WTC11 (cell line): Measurements from ENCODE around the gene GNAZ. TPM values are rescaled to one million over a fixed set of nuclear protein-coding genes. Genes with fewer than 3 reads are reported as not detected.
A peak's percentile ranks its signal among the peaks of the same experiment; 100 is the strongest.

Source experiments
- ATAC-seq: fragments of 200-7000 bp; cut with Tn5 transposase; 2 replicates; pipeline ENCODE4 v1.10.0; 2021; ENCODE audit warnings: mild to moderate bottlenecking, moderate library complexity
- CTCF ChIA-PET: fragments of 300-600 bp; sonication (Branson Sonifier 250); formaldehyde crosslinking; loops from one replicate; lab custom pipeline; 2021; ENCODE audit warnings: antibody characterized with exemption; lab: Charles Lee
- POLR2A ChIA-PET: fragments of 350-600 bp; sonication (Branson Sonifier 250); formaldehyde crosslinking; loops from one replicate; lab custom pipeline; 2021; ENCODE audit warnings: antibody characterized with exemption; lab: Charles Lee
- DNase-seq: peaks from one replicate; pipeline ENCODE4 v3.0.0; 2021; ENCODE audit warnings: low spot score
- H3K27ac Mint-ChIP-seq: 2 replicates; pipeline ENCODE4 v1.8.0; 2021; ENCODE audit warnings: mixed read lengths
- H3K27me3 Mint-ChIP-seq: 2 replicates; pipeline ENCODE4 v1.8.0; 2021; ENCODE audit warnings: low read depth, mild to moderate bottlenecking, moderate library complexity, mixed read lengths
- H3K36me3 Mint-ChIP-seq: 2 replicates; pipeline ENCODE4 v1.8.0; 2021; ENCODE audit warnings: mixed read lengths
- H3K4me1 Mint-ChIP-seq: 2 replicates; pipeline ENCODE4 v1.8.0; 2022; ENCODE audit warnings: mixed read lengths
- H3K4me3 Mint-ChIP-seq: 2 replicates; pipeline ENCODE4 v1.8.0; 2021; ENCODE audit warnings: mild to moderate bottlenecking, moderate library complexity, mixed read lengths
- H3K9me3 Mint-ChIP-seq: 2 replicates; pipeline ENCODE4 v1.8.0; 2021; ENCODE audit warnings: mixed read lengths
- CBFB ChIP-seq: sonication (generic); formaldehyde crosslinking; IDR thresholded peaks from 2 replicates; pipeline ENCODE4 v1.8.1; 2022; ENCODE audit warnings: mild to moderate bottlenecking, low read depth, missing genetic modification reagents
- CTCF ChIP-seq: fragments of 200-600 bp; IDR thresholded peaks from 2 replicates; pipeline ENCODE4 v1.8.0; 2022; ENCODE audit warnings: antibody characterized with exemption
- ELF4 ChIP-seq: sonication (generic); formaldehyde crosslinking; IDR thresholded peaks from 2 replicates; pipeline ENCODE4 v1.8.1; 2022; ENCODE audit warnings: low read depth, mild to moderate bottlenecking, moderate library complexity, missing genetic modification reagents
- EMX1 ChIP-seq: fragments of 250-450 bp; sonication (Bioruptor Pico); IDR thresholded peaks from 2 replicates; pipeline ENCODE4 v1.8.0; 2021; ENCODE audit warnings: mild to moderate bottlenecking
- FOXP1 ChIP-seq: sonication (generic); formaldehyde crosslinking; IDR thresholded peaks from 2 replicates; pipeline ENCODE4 v1.8.0; 2022; ENCODE audit warnings: missing genetic modification reagents, mild to moderate bottlenecking, moderate library complexity, borderline replicate concordance
- JAZF1 ChIP-seq: fragments of 250-450 bp; sonication (Bioruptor Pico); IDR thresholded peaks from 2 replicates; pipeline ENCODE4 v1.9.0; 2021; ENCODE audit warnings: moderate library complexity, mild to moderate bottlenecking, inconsistent platforms
- MAX ChIP-seq: sonication (generic); formaldehyde crosslinking; IDR thresholded peaks from 2 replicates; pipeline ENCODE4 v1.8.0; 2022; ENCODE audit warnings: mild to moderate bottlenecking, missing genetic modification reagents
- NFYB ChIP-seq: sonication (generic); formaldehyde crosslinking; conservative IDR thresholded peaks from 2 replicates; pipeline ENCODE4 v1.8.0; 2022; ENCODE audit warnings: low read depth, missing genetic modification reagents
- ZNF121 ChIP-seq: sonication (generic); formaldehyde crosslinking; IDR thresholded peaks from 2 replicates; pipeline ENCODE4 v1.8.0; 2023; ENCODE audit warnings: missing genetic modification reagents
- ZNF138 ChIP-seq: sonication (generic); formaldehyde crosslinking; conservative IDR thresholded peaks from 2 replicates; pipeline ENCODE4 v1.8.1; 2022; ENCODE audit warnings: mild to moderate bottlenecking, moderate library complexity, missing genetic modification reagents
- ZNF396 ChIP-seq: fragments of 250-450 bp; sonication (Bioruptor Pico); IDR thresholded peaks from 2 replicates; pipeline ENCODE4 v1.8.0; 2021; ENCODE audit warnings: mild to moderate bottlenecking, moderate library complexity, borderline replicate concordance
- ZNF423 ChIP-seq: fragments of 250-450 bp; sonication (Bioruptor Pico); IDR thresholded peaks from 2 replicates; pipeline ENCODE4 v2.1.2; 2022; ENCODE audit warnings: mild to moderate bottlenecking, moderate library complexity
- ZNF512 ChIP-seq: sonication (generic); formaldehyde crosslinking; IDR thresholded peaks from 2 replicates; pipeline ENCODE4 v1.8.1; 2022; ENCODE audit warnings: missing genetic modification reagents, borderline replicate concordance
- total RNA-seq: library from RNA; stranded (reverse); gene quantifications from 3 replicates; pipeline ENCODE4 v1.2.3, GENCODE V29; 2021
- TF ChIP-seq, protein P1 (sequence below): sonication (generic); formaldehyde crosslinking; IDR thresholded peaks from 2 replicates; pipeline ENCODE4 v1.8.1; 2022; ENCODE audit warnings: mild to moderate bottlenecking, missing genetic modification reagents, moderate library complexity, borderline replicate concordance
- TF ChIP-seq, protein P2 (sequence below): sonication (generic); formaldehyde crosslinking; IDR thresholded peaks from 2 replicates; pipeline ENCODE4 v1.8.0; 2022; ENCODE audit warnings: mild to moderate bottlenecking, missing genetic modification reagents
- TF ChIP-seq, protein P3 (sequence below): fragments of 250-450 bp; sonication (Bioruptor Pico); IDR thresholded peaks from 2 replicates; pipeline ENCODE4 v1.9.0; 2021; ENCODE audit warnings: moderate library complexity, mild to moderate bottlenecking, inconsistent platforms, borderline replicate concordance

The GNAZ gene
- total RNA-seq, 1 experiment from 2014 or later: 9.9 TPM

DNA sequence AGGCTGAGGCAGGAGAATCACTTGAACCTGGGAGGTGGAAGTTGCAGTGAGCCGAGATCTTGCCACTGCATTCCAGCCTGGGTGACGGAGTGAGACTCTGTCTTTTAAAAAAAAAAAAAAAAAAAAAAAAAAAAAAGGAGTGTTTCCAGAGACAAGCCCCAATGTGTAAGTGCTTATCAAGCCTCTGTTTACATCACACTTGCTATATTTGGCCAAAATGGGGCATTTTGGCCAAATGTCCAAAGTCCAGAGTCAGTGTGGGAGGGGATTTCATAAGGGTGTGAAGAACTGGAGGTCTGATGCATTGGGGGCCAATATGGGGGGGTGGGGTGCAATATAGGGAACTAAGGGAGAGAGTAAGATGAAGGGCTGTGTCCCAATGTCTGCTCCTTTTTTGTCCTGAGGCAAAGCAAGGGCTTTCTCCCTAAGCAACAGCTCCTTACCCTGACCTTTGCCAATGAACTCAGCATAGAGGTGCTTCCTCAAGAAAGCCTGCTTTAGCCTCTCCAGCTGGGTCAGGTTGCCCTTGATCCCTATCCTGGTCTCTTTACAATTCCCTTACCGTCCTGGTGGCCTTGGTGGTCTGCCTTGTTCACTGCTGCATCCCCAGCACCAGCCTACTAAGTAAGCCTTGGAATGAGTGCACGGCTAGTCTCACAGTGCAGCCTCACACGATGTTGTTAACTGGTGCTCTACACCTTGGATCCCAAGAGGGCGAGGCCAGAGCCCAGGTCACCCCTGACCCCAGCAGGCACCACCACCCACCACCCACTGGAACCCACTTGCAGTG lies 95.9 kb downstream of the GNAZ start:
- no peaks in the 10 kb centered on the region for H3K9me3 Mint-ChIP-seq
- ChIA-PET CTCF (interaction anchor here (1.4 to 5.5 kb wide), 3 partner anchors 10 to 207 kb away, joined by 4 to 42 read pairs (median 9); no protein-coding TSS in a partner anchor), POLR2A (interaction anchor here (0.5 kb wide), 1 partner anchor 31 kb away, joined by 3 read pairs; no protein-coding TSS in a partner anchor)
- no peak for DNase-seq
- no peak overlapping the region for H3K27ac Mint-ChIP-seq
- H3K4me3 Mint-ChIP-seq: no peak overlapping the region
- TF ChIP-seq ZNF121 (no peak), ZNF512 (CRISPR knock-in tag) (no peak), CBFB (CRISPR knock-in tag) (no peak)
- H3K27me3 Mint-ChIP-seq: no peaks in the 10 kb centered on the region
- H3K4me1 Mint-ChIP-seq: peaks cover 11% of the 10 kb centered on the region
- no peak for ATAC-seq
- H3K36me3 Mint-ChIP-seq: no peaks in the 10 kb centered on the region

DNA sequence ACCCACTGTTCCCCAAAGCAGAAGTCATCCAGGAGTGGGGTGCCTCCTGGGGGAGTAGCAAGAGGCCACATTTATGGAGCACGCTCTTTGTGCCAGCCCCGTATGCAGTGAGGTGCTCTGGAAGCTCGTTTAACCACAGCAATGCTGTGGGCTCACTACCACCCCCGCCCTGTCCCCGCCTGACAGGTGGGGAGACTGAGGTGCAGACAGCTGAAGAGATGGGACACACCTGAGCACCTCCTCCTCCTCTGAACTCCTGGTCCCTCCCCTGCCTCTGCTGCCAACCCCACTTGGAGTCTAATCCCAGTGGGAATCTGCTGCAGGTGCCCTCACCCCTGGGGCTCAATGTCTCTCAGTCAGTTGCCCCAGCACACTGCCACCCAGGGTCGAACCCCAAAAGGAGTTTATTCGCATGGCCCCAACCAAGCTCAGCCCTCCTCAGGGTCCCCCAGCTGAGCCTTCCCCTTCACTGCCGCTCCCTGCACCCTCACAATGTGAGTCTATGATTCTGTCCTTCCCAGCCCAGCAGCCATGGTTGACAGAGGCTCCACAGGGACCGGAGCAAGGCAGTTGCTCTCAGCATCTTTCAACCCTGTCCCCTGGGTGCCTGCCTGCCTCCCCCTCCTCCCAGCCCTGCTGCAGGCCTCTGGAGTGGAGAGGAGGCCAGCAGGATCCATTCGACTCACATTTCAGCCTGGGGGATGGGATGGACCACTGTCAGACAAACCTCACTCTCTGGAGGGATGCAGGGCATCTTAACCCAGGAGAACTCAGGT lies 96.7 kb downstream of the GNAZ start:
- H3K27ac Mint-ChIP-seq: no peak overlapping the region
- ChIA-PET CTCF (interaction anchor here (0.7 to 5.5 kb wide), 5 partner anchors 11 to 207 kb away, joined by 3 to 42 read pairs (median 4); no protein-coding TSS in a partner anchor), POLR2A (no interaction called here)
- no peak for DNase-seq
- peak; percentile 43 for ATAC-seq
- TF ChIP-seq JAZF1 (CRISPR knock-in tag) (no peak), FOXP1 (CRISPR knock-in tag) (no peak), ZNF423 (CRISPR knock-in tag) (peak; percentile 54; the same call in 1 of the 2 replicates)
- no peak overlapping the region for H3K4me3 Mint-ChIP-seq
- H3K36me3 Mint-ChIP-seq: no peaks in the 10 kb centered on the region
- H3K9me3 Mint-ChIP-seq: no peaks in the 10 kb centered on the region
- peaks cover 11% of the 10 kb centered on the region for H3K4me1 Mint-ChIP-seq
- no peaks in the 10 kb centered on the region for H3K27me3 Mint-ChIP-seq

GRCh38 chr22:23168391-23169042 lies 98.2 kb downstream of the GNAZ start:
- no peak overlapping the region for H3K27ac Mint-ChIP-seq
- no peak for ATAC-seq
- TF ChIP-seq, protein P1, sequence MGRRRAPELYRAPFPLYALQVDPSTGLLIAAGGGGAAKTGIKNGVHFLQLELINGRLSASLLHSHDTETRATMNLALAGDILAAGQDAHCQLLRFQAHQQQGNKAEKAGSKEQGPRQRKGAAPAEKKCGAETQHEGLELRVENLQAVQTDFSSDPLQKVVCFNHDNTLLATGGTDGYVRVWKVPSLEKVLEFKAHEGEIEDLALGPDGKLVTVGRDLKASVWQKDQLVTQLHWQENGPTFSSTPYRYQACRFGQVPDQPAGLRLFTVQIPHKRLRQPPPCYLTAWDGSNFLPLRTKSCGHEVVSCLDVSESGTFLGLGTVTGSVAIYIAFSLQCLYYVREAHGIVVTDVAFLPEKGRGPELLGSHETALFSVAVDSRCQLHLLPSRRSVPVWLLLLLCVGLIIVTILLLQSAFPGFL: no peak
- TF ChIP-seq, protein P2, sequence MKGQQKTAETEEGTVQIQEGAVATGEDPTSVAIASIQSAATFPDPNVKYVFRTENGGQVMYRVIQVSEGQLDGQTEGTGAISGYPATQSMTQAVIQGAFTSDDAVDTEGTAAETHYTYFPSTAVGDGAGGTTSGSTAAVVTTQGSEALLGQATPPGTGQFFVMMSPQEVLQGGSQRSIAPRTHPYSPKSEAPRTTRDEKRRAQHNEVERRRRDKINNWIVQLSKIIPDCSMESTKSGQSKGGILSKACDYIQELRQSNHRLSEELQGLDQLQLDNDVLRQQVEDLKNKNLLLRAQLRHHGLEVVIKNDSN (CRISPR knock-in tag): no peak
- TF ChIP-seq MAX (CRISPR knock-in tag): no peak
- TF ChIP-seq JAZF1 (CRISPR knock-in tag): no peak
- TF ChIP-seq EMX1: no peak
- TF ChIP-seq NFYB (CRISPR knock-in tag): no peak
- no peak for TF ChIP-seq ELF4
- TF ChIP-seq, protein P3, sequence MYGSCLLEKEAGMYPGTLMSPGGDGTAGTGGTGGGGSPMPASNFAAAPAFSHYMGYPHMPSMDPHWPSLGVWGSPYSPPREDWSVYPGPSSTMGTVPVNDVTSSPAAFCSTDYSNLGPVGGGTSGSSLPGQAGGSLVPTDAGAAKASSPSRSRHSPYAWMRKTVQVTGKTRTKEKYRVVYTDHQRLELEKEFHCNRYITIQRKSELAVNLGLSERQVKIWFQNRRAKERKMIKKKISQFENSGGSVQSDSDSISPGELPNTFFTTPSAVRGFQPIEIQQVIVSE (CRISPR knock-in tag): no peak
- no peak for TF ChIP-seq CTCF
- no peak for TF ChIP-seq ZNF396 (CRISPR knock-in tag)
- TF ChIP-seq ZNF138 (CRISPR knock-in tag): no peak
- no peaks in the 10 kb centered on the region for H3K27me3 Mint-ChIP-seq
- H3K4me1 Mint-ChIP-seq: peaks cover 11% of the 10 kb centered on the region
- no peaks in the 10 kb centered on the region for H3K36me3 Mint-ChIP-seq
- H3K4me3 Mint-ChIP-seq: no peak overlapping the region
- no peaks in the 10 kb centered on the region for H3K9me3 Mint-ChIP-seq
- no peak for DNase-seq
- CTCF ChIA-PET: interaction anchor here (1.2 to 5.5 kb wide), 3 partner anchors 12 to 92 kb away, joined by 3 to 42 read pairs (median 4); no protein-coding TSS in a partner anchor
- POLR2A ChIA-PET: no interaction called here
